Measurements from ENCODE around the gene JPH3.

The JPH3 gene

DNA sequence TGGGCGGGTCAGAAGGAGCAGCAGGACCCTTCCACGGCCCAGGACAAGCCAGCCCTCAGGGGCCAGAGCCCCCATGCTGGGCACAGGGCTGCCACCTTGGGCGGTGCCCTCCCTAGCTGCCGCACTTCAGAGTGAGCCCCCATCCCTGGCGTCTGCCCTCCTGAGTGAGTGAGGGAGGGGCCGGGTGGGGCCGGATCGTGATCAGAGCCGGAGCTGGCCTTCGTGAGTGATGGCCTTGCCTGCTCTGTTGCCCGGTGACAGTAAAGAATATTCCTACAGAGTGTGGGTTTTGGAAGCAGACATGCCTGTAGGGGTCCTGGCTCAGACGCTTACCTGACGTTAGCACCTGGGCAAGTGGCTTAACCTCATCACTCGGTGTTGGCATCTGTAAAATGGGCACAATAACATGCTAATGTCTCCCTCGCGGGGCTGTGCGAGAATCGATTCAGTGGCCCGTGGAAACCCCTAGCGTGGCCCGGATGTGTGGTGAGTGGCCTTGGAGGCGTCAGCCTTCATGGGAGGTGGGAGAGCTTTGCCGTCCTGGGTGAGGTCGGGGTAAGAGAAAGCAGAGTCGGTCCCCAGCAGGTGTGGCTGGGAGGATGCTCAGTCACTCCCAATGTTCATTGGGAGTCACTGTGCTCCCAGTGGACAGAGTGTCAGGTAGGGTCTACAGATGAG lies 26.1 kb downstream of the JPH3 start:
- DNase-seq, result no peak

DNA sequence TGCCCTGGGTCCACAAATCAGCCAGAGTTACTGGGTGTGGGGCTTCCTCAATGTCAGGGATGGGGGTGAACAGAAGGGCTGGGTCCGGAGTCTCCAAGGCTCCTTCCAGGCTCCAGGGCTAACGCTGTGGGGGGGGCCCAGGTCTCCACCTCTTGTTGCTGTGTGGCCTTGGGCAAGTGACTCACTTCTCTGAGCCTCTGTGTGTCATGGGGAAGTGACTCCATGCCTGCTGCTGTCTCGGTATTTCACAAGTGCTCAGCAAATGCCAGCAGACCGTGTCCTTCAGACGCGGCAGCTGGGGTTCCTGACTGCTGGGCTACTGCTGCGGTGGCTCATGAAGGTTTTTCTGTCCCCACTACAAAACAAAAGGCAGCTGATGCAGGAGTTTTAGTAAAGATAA lies 26.6 kb downstream of the JPH3 start:
- DNase-seq, result no peak

DNA sequence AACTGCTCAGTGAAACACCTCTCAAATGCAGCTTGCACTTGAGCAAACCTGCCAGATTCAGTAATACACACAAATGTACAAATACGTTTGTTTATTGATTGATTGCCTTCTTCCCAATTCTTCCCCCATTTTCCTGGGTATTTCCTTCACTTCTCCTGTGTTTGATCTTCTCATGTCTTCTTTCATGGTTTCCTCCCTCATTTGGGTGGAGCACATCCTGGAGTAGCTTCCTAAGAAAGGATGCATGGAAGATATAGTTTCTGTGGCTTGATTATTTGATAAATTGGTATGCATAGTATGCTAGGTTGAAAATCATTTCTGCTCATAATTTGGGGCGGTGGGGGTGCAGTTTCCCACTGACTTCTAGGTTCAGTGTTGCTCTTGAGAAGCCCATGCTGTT lies 28.8 kb downstream of the JPH3 start:
- no peak for DNase-seq

DNA sequence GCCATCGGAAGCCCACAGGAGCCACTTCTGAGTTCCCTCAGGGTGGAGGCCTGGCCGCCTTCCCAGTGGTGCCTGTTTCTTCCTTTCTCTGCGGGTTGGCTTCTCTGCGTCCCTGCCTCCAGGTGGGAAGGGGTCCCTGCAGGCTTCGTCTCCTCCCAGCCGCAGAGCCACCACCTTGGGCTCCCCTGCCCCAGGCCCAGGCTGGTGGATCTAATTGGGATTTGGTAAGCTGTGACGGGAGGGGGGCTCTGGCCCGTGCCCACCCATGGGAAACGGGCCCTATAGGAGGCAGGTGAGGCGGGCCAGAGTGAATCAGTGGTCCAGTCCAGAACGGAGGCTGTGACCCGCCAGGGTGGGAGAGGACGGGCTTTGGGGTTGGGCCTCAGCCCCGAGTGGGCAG lies 32.1 kb downstream of the JPH3 start:
- no peak for DNase-seq

DNA sequence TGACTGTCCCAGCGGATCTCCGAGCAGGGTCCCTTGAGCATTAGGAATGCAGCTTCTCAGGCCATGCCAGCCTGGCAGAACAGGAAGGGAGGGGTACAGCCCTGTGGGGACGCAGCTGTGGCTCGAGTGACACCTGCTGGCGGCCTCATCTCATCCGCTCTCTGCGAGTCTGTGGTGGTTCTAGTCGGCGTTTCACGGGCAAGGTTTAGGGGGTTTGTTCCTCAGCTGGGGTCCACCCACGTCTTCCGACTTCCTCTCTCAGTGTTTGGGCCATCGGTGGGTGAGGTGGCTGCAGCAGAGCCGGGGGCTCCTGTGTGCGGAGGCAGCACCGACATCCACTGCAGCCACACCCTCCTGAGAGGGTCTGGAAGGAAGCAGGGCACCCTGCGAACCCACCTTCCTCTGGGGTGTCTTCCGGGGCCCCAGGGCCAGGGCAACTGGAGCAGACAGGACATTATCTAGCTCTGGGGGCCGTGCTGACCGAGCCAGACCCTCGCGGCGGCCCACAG lies 33.3 kb downstream of the JPH3 start:
- peak; percentile 26 for DNase-seq

DNA sequence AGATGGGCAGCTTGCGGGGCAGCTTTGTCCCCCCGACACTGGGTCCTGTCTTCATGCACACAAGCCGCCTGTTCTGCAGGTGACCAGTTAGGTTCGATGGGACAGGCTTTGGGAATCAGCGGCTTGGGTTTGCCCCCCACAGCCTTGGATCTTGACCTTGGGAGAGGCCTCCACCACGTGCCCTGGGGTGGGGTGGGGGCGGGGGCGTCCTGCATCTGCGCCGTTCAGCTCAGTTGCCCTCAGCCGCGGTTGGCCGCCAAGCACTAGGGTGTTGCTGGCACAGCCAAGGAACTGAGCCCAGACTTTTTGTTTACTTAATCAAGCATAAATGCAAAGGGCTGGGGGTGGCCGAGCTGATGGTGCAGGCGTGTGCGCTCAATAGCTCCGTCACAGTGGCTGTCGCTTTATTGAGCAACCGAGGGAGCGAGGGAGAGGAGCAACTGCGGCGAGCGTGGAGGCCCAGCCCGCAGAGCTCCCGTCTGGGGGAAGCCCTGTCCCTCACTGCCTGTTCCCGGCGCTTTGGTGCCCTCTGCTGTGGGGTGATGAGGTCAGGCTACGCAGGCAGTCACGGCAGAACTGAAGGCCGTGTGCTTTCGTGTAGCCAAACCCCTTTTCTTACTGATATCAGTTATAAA lies 33.9 kb downstream of the JPH3 start:
- DNase-seq, result peak; percentile 54

DNA sequence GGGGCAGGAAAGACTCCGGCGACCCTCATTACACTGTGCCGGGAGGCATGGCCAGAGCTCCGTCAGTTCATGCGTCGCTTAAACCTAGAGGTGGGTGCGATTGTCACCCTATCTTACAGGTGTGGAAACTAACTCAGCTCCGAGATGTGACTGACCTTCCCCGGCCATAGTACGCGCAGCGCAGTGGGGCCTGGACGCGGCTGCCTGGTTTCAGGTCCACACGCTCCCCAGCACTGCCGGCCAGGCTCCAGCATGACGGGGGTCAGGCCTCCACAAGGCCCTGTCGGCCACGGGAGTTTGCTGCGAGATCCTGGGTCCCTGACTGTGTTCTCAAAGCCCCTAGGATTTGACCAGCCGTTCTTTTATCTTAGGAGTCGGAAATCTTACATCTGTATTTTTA lies 34.4 kb downstream of the JPH3 start:
- no peak for DNase-seq

DNA sequence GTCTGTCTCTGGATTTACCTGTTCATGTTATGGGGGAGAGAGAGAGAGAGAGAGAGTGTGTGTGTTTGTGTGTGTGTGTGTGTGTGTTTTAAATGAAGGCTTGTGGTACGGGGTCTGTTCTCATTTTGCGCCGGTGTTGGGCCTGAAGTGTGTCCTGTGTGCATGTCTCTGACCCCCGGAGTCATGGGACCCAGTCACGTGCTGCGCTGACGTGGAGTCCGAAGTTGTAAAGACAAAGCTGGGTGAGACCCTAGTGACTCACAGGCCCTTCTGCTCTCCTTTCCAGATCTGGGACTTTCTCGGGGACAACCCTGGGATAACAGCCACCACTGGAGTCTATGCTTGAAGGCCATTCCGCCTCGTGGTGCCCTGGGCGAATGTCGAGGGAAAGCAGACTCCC lies 35.0 kb downstream of the JPH3 start:
- no peak for DNase-seq

DNA sequence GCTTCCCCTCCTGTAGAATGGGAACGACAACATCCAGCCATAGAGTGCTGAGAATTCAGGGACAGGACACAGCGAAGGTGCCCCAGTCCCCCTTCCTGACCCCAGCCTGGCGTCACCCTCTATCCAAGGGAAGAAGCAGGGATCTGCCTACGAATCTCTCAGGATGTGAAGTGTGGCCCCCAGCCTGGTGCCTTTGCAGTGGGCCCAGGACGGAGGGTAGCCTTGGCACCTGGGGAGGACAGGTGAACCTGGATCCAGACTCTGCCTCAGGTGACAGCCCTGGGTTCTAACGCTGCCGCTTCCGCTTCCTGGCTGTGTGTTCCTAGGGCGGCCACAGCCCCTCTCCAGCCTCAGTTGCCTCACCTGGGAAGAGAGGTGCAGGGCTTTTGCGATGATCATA lies 36.4 kb downstream of the JPH3 start:
- DNase-seq, result no peak

DNA sequence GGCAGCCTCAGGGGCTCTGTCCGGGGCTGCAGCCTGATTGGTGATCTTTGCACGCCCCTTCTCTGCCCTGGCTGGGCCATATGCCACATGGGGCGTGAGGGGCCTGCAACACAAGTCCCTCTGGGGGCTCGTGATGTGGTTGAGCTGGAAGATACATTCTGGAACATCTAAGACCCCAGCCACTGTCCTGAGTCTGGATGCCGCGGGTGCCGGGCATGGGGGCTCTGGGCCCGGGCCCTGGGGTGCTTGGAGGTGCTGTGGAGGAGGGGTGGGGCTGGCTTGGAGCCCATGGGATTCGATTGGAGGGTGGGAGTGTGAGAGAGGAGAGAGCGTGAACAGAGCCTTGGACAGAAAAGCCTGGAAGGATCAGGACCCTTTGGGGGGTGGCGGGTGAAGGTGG lies 39.4 kb downstream of the JPH3 start:
- DNase-seq, result no peak

DNA sequence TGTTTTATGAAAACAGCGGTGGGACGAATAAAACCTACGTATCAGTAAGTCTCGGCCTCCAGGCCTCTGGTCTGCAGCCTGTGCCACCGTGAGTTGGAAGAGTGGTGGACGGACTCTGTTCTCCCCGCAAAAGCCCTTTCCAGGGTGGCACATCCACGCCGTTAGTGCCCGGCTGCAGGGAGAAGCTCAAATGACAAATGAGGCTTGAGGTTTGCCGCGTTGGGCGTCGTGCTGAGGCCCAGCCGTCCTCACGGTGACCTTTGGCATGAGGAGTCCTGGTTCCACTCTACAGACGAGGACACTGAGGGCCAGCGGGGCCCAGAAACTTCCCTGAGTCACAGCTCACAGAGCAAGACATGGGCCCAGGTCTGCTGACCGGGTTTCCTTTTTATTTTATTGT lies 40.2 kb downstream of the JPH3 start:
- no peak for DNase-seq

DNA sequence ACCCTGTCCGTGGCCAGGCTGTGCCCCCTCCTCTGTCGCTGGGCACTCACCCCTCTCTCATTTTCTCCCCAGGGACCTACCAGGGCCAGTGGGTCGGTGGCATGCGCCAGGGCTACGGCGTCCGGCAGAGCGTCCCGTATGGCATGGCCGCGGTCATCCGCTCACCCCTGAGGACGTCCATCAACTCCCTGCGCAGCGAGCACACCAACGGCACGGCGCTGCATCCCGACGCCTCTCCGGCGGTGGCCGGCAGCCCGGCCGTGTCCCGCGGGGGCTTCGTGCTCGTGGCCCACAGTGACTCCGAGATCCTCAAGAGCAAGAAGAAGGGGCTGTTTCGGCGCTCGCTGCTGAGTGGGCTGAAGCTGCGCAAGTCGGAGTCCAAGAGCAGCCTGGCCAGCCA lies 41.9 kb downstream of the JPH3 start:
- DNase-seq, result no peak

DNA sequence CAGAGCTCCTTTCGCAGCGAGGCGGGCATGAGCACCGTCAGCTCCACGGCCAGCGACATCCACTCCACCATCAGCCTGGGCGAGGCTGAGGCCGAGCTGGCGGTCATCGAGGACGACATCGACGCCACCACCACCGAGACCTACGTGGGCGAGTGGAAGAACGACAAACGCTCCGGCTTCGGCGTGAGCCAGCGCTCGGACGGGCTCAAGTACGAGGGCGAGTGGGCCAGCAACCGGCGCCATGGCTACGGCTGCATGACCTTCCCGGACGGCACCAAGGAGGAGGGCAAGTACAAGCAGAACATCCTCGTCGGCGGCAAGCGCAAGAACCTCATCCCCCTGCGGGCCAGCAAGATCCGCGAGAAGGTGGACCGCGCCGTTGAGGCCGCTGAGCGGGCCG lies 42.3 kb downstream of the JPH3 start:
- DNase-seq, result no peak

DNA sequence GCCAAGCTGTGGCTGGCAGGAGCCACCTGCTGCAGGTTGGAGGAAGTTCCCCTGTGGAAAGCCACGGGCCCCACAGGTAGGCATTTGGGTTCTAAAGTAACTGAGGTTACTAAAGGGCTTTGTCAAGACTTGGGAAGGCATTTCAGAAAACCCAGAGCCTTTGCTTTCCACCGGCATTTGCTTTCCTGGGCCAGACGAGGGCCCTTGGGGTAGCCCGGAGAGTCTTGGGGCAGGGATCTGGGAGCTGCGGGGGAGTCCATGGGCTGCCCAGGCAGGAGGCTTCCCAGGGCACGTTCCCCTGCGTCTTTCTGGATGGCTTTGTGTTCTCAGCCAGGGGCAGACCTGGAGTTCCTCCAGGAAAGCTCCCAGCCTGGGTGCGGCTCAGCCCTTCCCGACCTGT lies 43.5 kb downstream of the JPH3 start:
- DNase-seq, result no peak

DNA sequence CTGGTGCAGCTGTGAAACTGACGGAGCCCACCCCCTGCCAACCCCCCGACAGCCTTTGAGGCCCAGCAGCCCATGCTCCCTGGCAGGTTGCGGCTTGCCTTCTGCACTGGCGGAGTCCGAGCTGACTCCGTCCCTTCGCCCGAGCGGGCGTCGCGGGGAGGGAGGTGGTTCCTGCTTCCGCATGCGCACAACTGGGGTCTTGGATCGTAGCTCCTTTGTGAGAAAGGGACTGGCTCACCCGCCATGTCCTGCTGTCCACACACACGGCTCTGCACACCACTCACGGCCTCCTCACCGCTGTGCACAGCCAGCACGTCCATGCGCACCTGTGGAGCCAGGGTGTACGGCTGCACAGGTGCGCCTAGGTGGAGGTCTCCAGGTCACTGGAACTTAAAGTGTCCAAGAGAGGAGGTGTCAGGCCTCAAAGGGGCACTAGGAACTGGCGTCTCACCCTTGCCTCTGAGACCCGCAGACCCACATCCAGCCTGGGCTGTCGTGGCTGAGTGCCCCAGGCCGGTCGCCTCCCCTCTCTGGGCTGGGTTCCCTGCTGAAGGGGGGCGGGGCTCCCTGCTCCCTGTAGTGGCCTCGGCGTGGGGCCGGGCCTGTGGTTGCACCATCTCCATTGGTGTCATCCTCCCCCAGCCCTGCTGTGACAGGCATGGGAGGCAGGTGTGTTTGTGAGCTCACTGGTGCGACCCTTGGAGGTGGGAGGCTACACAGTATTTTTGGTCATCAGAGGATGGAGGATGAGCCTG lies 45.3 kb downstream of the JPH3 start:
- DNase-seq, result no peak

DNA sequence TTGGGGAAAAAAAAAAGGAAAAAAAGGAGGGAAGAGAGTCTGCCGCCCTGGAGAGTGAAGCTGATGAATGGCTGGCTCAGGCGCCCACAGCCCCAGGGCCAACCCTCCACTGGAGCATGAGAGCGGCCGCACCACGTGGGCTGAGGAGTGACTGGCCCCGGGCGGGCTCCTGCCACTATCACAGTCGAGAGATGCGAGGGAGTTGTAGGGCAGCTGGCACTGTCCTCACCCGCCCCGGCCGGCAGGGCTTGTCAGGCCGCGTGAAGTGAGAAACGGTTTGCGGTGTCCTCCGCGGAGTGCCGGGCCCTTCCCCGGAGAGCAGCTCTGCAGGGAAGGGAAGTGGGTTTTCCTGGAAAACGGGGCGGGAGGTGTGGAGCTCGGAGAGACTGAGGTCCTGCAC lies 45.9 kb downstream of the JPH3 start:
- DNase-seq, result no peak

DNA sequence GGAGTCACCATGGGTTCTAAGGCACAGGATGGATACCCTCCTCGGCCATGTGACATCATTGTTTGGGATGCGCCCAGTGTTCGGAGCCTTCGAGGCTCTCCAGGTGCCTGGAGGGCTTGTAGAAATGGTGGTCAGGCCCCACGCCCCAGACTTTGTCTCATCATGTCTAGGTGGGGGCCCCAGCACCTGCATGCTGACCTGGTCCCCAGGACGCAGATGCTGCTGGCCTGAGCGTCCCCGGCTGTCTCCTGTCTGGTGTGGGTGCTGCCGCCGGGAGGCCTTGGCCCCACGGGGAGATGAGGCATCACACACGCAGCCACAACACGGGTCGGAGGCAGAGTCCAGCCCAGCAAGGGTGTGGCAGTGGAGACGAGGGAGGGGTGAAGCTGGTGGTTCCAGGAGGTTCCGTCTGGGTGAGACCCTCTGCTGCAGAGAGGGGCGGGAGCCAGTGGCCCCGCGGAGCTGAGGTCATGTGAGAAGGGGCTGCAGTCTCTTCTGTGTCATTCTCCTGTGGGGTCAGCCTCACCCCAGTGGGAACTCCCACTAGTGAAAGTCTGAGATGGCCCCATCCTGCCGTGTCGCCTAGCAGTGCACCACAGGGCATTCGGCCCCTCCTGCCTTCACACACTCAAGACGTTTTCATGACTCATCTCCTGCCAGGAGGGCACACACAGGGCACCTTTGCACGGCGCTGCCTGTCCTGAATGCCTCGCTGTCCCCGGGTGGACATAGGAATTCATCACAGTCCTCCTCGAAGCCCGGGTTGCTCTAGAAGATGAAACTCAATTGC lies 46.6 kb downstream of the JPH3 start:
- DNase-seq, result no peak

DNA sequence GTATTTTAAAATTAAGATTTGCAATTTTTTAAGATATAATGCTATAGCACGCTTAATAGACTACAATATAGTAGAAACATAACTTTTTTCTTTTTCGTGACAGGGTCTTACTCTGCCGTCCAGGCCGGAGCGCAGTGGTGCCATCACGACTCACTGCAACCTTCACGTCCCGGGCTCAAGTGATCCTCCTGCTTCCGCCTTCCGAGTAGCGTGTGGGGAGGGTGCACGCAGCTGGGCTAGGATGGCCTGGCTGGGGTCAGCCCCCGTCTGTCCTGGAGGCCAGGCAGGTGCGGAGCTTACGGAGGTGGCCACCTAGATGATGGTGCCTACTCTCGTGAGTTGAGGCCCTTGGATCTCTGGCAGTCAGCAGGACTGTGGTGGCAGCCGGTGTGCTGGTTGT lies 50.1 kb downstream of the JPH3 start:
- DNase-seq, result no peak

DNA sequence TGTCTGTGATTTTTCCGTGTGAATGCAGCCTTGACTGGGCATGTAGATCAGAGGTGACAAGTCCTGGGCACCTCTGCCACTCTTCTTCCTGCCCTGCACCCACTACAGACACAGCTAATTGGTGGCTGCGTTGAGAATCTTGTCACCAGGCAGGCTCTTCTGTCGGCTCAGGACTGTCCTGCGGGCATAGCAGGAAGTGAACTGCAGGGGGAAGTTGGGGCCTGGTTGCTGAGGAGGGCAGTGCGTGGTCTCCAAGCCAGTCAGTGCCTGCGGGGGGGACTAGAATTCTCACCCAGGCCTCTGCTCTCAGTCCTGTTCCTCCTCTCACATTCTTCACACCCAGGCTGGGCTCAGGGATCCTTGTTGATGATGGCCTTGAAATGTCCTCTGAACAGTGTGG lies 50.5 kb downstream of the JPH3 start:
- no peak for DNase-seq

DNA sequence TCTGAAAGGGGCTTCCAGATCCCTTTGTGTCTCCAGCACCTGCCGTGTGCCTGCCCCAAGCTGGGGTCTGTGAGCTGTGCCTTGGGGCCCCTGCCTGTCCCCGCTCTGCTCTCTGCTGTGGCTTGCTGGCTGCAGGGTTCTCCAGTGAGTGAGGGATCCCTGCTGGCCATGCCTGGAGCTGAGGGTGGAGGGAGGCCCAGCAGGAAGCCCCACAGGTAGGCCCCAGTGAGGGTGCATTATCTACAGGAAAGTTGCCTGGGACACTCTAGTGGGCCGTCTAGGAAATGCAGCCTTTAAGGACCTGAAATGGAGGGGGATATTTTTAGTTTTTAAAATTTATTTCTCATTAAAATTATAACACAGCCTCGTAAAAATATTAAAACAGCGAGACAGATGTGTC lies 50.9 kb downstream of the JPH3 start:
- no peak for DNase-seq

DNA sequence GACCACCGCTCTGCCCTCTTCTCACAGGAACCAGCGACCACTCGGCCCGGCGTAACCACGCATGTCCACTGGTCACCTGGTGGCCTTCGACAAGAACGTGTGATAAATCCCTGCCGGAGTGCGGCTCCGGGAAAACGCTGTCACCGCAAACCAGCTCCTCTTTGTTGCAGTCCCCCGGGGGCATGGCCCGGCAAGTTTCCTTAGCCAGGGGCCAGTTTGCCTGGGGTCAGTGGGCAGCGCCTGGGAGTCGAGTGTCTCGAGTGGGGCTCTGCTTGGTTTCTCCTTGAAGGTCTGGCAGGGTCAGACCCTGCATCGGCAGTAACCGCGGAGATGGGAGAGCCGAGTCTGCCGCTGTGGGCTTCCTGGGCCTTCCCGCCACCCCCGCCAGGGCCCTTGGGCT lies 52.5 kb downstream of the JPH3 start:
- DNase-seq, result no peak

DNA sequence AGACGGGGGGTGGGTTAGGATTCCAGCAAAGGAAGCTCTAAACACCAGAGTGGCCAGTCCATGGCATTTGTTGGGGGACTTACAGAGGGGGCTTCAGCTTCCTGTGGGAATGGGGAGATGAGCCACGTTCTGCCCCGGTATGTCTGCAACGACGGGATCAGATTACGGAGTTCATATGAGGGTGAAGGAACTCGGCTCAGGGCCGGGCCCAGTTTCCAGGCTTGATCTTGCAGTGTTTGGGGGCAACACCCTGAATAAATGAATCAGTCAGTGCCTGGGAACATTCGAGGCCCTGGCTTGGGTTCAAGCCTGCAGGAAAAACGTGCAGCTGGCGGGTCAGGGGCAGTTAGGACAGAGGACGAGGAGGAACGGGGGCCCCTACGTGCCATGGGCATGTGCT lies 54.0 kb downstream of the JPH3 start:
- DNase-seq, result no peak

DNA sequence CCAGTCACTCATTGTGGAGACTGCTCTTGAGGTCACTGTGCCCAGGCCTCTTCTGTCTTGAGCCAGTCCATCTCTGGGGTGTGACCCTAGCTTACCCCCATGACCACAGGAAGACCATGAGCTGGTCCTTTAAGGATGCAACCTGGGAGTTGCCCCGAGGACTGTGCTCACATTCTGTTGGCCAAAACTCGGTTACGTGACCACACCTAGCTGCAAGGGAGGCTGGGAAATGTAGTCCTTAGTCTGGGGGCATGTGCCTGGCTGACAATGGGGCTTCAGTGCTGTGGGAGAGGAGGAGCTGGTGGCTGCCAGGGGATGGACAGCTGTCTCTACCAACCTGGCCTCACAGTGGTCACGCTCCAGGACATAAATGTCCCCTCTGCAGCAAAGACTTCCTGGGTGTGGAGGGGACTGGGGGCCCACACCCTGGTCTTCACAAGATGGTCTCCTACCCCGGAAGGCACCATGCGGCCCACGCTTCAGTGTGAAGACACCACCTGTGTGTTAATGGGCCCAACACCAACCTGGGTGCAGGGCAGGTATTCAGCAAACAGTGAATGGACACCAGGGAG lies 55.4 kb downstream of the JPH3 start:
- DNase-seq, result no peak

Measured in DMS153 (cell line).